ENCODE results near the gene PSMD9.

GRCh38 chr12:121963341-121964018 is 74.9 kb downstream of the PSMD9 start:
- no peak for TF ChIP-seq CTCF (IDR thresholded peaks at IDR 0.05)
- no peak for TF ChIP-seq POLR2A (IDR thresholded peaks at IDR 0.05)
